Bronchial epithelial cell (primary cell): Measurements from ENCODE around the gene ADRB1. TPM values are rescaled to one million over a fixed set of nuclear protein-coding genes. Genes with fewer than 3 reads are reported as not detected.

Source experiments
- DNase-seq: peaks from one replicate; pipeline ENCODE4 v3.0.0-alpha.2; 2010; ENCODE audit warnings: low read depth
- FAIRE-seq: peaks from 2 replicates; lab custom pipeline; 2011; peaks lifted over from hg19 to GRCh38; lab: Jason Lieb, UNC
- H3K27me3 ChIP-seq: 2 replicates; pipeline ENCODE4 v1.5.1; 2011; ENCODE audit warnings: low read length; ENCODE audit not compliant: control insufficient read depth, insufficient read depth
- H3K36me3 ChIP-seq: 2 replicates; pipeline ENCODE4 v1.5.1; 2011; ENCODE audit warnings: low read length; ENCODE audit not compliant: control insufficient read depth, insufficient read depth
- H3K4me3 ChIP-seq: 2 replicates; pipeline ENCODE4 v1.5.1; 2011; ENCODE audit warnings: mild to moderate bottlenecking, low read depth, low read length, control low read depth
- CTCF ChIP-seq: IDR thresholded peaks from 2 replicates; pipeline ENCODE4 v1.5.1; 2011; ENCODE audit warnings: mild to moderate bottlenecking, moderate library complexity, low read length, control low read depth, inconsistent platforms; ENCODE audit not compliant: insufficient read depth, severe bottlenecking
- total RNA-seq: library from RNA; depleted of rRNA; stranded (reverse); fragments of >200 nt; gene quantifications from 2 replicates; pipeline ENCODE4 v1.2.1, GENCODE V29; 2014

The ADRB1 gene
- total RNA-seq, 1 donor from 2014 or later = 1.8 TPM

DNA sequence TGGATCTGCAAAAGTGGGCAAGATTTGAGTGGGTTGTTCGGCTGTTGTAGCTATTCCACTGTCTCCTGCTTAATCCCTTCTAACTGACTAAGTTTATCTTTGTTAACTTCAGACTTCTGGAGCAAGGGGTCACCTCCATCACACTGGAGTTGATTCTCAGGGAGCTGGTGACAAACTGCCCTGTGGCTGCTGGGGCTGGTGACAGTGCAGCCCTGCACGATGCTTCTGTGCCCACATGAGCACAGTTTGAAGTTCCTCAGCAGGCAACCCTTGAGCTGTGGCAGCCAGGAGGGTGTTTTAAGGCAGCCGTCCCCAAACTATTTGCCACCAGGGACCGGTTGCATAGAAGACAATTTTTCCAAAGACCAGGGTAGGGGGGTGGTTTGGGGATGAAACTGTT is 40.5 kb downstream of the ADRB1 start:
- FAIRE-seq (no peak), DNase-seq (no peak)
- TF ChIP-seq CTCF = no peak
- Histone ChIP-seq H3K4me3 (no peak overlapping the region), H3K27me3 (no peaks in the 10 kb centered on the region), H3K36me3 (no peaks in the 10 kb centered on the region)

- no peak overlapping the region for H3K4me3 ChIP-seq
- FAIRE-seq (no peak), DNase-seq (no peak)
- no peaks in the 10 kb centered on the region for H3K27me3 ChIP-seq
- H3K36me3 ChIP-seq = no peaks in the 10 kb centered on the region
- no peak for TF ChIP-seq CTCF
Observed at GRCh38 chr10:114087255-114087654, 43.6 kb downstream of the ADRB1 start.

DNA sequence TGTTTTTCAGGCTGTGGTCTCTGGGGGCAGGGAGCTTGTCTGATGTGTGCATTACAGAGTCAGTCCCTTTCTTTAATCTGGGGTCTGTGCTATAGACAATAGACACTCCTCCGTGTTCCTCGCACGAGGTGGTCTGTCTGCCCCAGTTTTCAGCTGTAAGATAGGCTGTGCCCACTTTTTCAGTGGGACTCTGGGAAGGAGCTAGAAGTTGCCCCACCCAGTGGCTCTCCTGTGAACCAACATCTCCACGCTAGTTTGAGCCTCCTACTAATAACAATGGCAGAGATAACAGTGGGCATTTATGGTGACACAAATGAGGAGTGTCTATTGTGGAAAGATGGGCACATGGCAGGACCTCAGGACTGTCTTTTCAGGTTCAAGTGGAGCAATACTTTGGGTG is 44.0 kb downstream of the ADRB1 start:
- FAIRE-seq (no peak), DNase-seq (no peak)
- no peak overlapping the region for H3K4me3 ChIP-seq
- H3K36me3 ChIP-seq = no peaks in the 10 kb centered on the region
- no peak for TF ChIP-seq CTCF
- H3K27me3 ChIP-seq = no peaks in the 10 kb centered on the region

- no peaks in the 10 kb centered on the region for H3K36me3 ChIP-seq
- H3K27me3 ChIP-seq = no peaks in the 10 kb centered on the region
- DNase-seq (peak; percentile 20), FAIRE-seq (peak; percentile 50)
- H3K4me3 ChIP-seq = no peak overlapping the region
- TF ChIP-seq CTCF = no peak
Observed at GRCh38 chr10:114094795-114095194, 51.1 kb downstream of the ADRB1 start.

DNA sequence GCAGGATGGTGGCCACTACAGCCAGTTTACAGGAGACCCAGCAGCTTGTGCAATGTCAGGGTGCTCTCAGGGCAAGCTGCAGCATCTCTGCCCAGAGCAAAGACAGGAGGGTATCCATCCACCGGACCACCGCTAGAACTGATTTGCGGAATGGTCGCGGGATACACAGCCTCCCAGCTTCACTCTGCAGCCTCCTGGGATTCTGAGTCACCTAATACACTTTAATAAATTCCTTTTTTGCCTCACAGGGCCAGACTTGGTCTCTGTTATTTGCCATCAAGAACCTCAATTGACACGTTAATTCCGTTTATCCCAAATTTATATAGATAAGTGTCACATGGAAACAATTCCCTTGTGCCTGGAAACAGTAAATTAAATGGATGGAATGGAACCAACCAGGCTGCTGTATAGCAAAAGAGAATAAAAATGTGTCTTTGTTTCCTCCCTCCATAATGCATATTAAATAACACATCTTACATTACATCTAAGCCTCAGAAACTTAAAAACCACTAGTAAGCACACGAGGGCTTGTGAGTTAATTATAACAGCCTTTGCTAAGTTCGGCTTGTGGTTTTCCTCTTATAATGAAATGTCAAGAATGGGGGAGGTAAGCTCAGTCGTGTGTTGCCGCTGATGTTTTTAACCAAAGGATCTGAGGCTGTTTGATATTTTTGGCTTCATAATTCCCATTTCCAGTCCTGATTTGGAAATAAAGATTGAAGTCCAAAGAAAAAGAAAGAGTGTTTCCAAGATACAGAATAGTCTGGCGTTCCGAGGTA is 52.1 kb downstream of the ADRB1 start:
- Histone ChIP-seq H3K4me3 (no peak overlapping the region), H3K27me3 (peaks cover 2% of the 10 kb centered on the region), H3K36me3 (no peaks in the 10 kb centered on the region)
- FAIRE-seq = no peak
- TF ChIP-seq CTCF = no peak
- DNase-seq = no peak

Other genes with a start within 250 kb of the ADRB1 start
- 6.8 and 9.2 TPM in 2 replicates for gene DCLRE1A, start 189.8 kb upstream of the ADRB1 start, total RNA-seq
- 9.5 and 13.4 TPM in 2 replicates for gene NHLRC2, start 189.2 kb upstream of the ADRB1 start, total RNA-seq
- gene CCDC186, start 130.3 kb downstream of the ADRB1 start, total RNA-seq = 21.6 and 22.4 TPM in 2 replicates
- gene TDRD1, start 135.5 kb downstream of the ADRB1 start, total RNA-seq = 1.8 and 2.1 TPM in 2 replicates
- 1.8 and 3.9 TPM in 2 replicates for gene VWA2, start 195.4 kb downstream of the ADRB1 start, total RNA-seq